DMS 273 (cell line): Measurements from ENCODE around the gene LLGL2.
"Not testable (repeated sequence)": the region's sequence is repeated elsewhere in the genome, so short reads cannot be mapped to it uniquely, and the experiment has no call there.

Experiments used
- DNase-seq: peaks from one replicate; lab custom pipeline; 2025; ENCODE audit not compliant: unreplicated experiment; lab: John Stamatoyannopoulos, UW

Gene LLGL2, protein sequence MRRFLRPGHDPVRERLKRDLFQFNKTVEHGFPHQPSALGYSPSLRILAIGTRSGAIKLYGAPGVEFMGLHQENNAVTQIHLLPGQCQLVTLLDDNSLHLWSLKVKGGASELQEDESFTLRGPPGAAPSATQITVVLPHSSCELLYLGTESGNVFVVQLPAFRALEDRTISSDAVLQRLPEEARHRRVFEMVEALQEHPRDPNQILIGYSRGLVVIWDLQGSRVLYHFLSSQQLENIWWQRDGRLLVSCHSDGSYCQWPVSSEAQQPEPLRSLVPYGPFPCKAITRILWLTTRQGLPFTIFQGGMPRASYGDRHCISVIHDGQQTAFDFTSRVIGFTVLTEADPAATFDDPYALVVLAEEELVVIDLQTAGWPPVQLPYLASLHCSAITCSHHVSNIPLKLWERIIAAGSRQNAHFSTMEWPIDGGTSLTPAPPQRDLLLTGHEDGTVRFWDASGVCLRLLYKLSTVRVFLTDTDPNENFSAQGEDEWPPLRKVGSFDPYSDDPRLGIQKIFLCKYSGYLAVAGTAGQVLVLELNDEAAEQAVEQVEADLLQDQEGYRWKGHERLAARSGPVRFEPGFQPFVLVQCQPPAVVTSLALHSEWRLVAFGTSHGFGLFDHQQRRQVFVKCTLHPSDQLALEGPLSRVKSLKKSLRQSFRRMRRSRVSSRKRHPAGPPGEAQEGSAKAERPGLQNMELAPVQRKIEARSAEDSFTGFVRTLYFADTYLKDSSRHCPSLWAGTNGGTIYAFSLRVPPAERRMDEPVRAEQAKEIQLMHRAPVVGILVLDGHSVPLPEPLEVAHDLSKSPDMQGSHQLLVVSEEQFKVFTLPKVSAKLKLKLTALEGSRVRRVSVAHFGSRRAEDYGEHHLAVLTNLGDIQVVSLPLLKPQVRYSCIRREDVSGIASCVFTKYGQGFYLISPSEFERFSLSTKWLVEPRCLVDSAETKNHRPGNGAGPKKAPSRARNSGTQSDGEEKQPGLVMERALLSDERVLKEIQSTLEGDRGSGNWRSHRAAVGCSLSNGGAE

DNA sequence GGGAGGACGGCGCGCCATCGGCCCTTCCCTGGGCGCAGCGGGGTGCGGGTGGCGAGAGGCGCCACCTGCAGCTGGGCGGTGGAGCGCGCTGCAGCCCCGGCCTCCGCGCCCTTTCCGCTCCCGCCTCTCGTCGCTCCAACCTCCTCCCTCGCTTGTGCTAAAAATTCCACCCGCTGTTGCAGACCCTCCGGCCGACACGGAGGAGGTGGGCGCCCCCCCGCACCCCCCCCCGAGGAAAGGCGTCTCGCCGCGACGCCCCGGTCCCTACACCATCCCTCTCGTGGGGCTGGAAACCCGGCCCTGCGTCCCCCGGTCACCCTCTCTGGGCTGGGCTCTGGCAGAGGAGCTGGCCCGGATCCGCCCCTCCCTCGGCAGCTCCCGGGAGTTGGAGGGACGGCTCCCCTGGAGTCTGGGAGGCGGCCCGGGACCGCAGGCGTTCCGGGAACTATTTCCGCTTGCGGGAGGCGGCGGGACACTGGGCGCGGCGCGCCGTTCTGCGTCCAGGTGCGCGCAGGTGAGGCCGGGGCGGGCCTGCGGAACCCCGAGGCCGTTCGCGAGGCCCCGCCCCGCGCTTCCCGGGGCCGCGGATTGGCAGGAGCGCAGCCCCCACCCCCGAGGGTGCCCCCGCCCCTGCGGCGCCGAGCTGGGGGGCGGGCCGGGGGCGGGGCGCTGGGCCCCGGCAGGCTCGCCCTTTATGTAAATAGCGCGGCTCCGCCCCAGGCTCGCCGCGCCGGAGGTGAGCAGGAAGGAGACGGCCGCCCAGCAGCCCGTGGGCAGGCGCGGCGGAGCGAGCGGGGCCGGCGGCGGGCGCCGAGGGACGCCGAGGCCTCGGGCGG lies at the start of gene LLGL2:
Gene LLGL2 (plus strand): TSS at position 728 of the 836 bp plus-strand sequence. CDS start 17,730 bp downstream, outside the sequence.
- DNase-seq: peak; percentile 93

DNA sequence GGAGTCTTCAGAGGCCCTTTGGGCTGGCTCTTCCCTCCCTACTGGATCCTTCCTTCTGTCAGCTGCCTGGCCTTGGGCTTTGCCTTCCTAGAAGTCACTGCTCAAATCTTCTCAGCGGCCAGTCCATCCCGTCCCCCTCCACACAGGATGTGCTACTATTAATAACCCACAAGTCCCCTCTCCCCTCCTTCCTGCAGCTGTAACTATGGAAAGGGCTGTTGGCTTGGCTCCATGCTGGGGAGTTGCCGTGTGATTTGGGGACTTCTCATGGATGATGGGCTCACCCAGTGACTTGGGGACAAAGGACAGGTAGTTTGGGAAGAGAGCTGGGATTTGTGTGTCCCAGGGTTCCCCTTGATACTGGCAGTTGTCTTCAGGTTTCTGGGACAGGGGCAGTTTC lies 49.6 kb upstream of the LLGL2 start:
- no peak for DNase-seq

DNA sequence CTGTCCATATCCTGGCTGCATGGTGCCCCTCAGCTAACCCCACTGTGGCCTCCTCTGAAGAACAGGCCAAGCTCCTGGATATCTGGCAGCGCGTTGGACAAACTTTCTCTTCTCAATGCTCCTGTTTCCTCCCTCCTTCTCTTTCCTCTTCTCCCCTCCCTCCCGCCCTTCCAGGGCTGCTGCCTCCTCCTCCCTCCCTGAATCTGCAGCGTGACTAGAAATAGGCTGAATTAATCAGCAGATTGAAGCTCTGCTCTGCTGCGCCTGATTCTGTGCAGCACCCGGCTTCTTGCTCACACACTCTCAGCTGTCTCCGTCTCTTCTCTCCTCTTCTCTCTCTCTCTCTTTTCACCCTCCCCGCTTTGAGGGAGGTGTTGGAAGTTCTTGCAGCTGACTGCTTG lies 49.2 kb upstream of the LLGL2 start:
- no peak for DNase-seq

DNA sequence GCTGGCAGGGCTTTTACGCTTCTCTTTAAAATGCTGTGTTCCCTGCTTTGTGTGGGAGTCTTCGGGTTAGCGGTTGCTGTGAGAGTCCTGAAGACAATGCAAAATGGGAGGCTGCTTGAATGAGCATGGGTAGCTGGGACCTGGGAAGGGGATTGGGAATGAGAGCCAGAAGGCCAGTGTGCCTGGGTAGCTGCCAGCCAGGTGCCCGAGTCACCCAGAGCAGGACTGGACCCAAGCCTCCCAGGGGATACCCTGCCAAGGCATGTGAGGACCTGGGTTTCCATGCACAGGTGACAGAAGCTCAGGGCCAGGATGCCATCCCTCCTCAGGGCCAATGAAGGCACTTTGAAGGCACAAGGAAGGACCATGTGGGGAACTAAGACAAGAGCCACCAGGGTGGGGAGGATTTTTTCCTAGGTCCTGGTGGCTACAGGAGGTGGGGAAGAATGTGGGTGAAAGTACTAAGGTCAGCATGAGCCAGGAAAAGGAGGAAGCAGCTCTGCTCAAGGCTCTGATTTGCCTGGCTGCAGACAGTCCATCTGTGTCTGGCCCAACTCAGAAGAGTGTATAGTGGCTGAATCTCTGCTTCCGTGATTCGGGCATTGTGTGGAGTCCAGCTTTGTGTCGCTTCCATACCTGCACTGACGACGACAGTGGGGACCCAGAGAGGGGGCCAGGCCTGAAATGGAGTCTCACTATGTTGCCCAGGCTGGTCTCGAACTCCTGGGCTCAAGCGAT lies 48.6 kb upstream of the LLGL2 start:
- DNase-seq: no peak

DNA sequence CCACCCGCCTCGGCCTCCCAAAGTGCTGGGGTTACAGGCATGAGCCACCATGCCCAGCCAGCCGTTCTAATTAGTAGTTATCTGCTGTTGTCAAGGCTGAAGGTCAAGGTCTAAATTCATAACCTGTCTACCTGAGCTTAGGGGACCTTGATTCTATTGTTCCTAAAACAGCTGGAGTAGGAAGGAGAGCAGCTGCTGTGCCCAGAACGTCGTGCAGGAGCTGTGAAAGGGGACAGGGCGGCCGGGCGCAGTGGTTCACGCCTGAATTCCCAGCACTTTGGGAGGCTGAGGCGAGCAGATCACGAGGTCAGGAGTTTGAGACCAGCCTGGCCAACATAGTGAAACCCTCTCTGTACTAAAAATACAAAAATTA lies 48.0 kb upstream of the LLGL2 start:
- DNase-seq: not testable (repeated sequence)

GRCh38 chr17:75478508-75478907 lies 47.0 kb upstream of the LLGL2 start:
- no peak for DNase-seq

GRCh38 chr17:75480281-75480680 lies 45.2 kb upstream of the LLGL2 start:
- DNase-seq: no peak

GRCh38 chr17:75481194-75482068 lies 44.1 kb upstream of the LLGL2 start:
- no peak for DNase-seq

- no peak for DNase-seq
Observed at GRCh38 chr17:75482098-75482942, 43.2 kb upstream of the LLGL2 start.

DNA sequence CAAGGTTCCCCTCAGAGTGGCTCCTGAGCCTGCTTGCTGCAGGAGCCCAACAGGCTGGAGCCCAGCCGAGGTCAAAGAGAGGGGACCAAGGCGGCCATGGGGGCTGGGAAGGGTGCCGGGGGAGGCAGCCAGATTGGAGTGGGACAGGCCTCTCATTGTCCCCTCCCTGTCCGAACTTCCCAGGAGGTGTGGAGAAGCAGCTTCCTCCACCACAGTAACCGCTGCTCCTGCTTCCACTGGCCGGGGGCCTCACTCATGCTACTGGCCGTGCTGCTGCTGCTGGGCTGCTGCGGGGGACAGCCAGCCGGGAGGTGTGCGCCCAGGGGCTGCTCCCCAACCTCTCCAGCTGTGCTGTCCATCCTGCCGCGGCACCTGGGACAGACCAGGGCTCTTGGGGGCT lies 39.8 kb upstream of the LLGL2 start:
- no peak for DNase-seq

GRCh38 chr17:75486151-75486550 lies 39.3 kb upstream of the LLGL2 start:
- no peak for DNase-seq

DNA sequence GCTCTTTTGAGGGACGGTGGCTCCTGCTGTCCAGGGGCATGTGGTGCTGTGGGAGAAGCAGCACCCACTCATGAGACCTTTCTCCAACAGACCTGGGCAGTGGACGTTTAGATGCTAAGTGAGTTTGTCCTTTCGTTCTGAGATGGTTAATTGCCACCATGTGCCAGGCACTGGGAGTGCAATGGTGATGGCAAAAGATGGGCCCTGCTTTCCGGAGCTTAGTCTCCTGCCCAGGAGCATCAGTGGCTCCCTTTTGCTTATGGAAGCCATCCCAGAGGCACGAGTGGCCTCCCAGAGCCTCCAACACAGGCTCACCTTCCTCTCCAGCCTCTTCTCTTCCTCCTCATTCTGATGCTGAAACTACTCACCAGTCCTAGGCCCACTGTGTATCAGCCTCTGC lies 38.5 kb upstream of the LLGL2 start:
- DNase-seq: no peak

GRCh38 chr17:75487351-75488070 lies 38.0 kb upstream of the LLGL2 start:
- no peak for DNase-seq

GRCh38 chr17:75488693-75489510 lies 36.6 kb upstream of the LLGL2 start:
- DNase-seq: no peak

GRCh38 chr17:75489511-75489955 lies 36.0 kb upstream of the LLGL2 start:
- no peak for DNase-seq

DNA sequence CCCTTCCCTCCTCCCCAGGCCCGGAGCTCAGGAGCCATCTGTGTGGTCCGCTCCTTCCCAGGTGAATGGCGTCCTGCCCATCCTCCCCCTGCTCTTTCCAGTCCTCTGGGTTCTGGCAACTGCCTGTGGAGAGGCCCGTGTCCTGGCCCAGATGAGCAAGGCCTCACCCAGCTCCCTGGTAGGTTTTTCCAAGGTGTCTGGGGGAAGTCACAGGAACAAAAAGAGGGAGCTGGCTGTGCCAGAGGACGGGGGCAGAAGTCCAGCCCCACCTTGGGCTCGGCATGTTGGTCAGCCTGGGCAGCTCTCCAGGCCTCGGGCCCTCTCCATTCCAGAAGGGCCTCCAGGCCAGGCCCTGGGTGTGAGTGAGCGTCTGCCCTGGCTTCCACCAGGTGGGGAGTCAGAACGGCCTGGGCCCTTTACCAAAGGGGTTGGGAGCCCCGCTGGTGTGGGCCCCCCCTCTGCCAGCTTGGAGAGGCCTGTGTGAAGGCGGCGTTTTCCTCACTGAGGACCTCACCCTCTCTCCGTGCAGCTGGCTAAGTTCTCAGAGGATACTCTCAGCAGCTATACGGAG lies 35.2 kb upstream of the LLGL2 start:
- no peak for DNase-seq
